ENCODE measurements around the gene PID1. TPM values are rescaled to one million over a fixed set of nuclear protein-coding genes. Genes with fewer than 3 reads are reported as not detected.

Gene PID1
- total RNA-seq, 1 experiment from 2014 or later, result 0.31 TPM

GRCh38 chr2:229180658-229181057 is 90.4 kb downstream of the PID1 start:
- H3K4me3 Mint-ChIP-seq (ENCODE audit: low read depth, unreplicated experiment), result no peak overlapping the region
- H3K4me1 Mint-ChIP-seq (ENCODE audit: low read depth, unreplicated experiment), result no peaks in the 10 kb centered on the region
- no peak overlapping the region for H3K27ac Mint-ChIP-seq (ENCODE audit: unreplicated experiment)
- DNase-seq, result no peak
- no peaks in the 10 kb centered on the region for H3K36me3 Mint-ChIP-seq (ENCODE audit: insufficient read depth, unreplicated experiment)
- H3K27me3 Mint-ChIP-seq (ENCODE audit: unreplicated experiment), result no peaks in the 10 kb centered on the region
- intact Hi-C loops (cut with micrococcal nuclease; ENCODE audit: unreplicated experiment), result no loop called here
- H3K9me3 Mint-ChIP-seq (ENCODE audit: low read depth, unreplicated experiment), result peaks cover 21% of the 10 kb centered on the region
- TF ChIP-seq CTCF (IDR thresholded peaks at IDR 0.05; ENCODE audit: unreplicated experiment), result no peak
- CTCF ChIA-PET, result no interaction called here
- BruUV-seq (replicated peaks), result no TSS peak

DNA sequence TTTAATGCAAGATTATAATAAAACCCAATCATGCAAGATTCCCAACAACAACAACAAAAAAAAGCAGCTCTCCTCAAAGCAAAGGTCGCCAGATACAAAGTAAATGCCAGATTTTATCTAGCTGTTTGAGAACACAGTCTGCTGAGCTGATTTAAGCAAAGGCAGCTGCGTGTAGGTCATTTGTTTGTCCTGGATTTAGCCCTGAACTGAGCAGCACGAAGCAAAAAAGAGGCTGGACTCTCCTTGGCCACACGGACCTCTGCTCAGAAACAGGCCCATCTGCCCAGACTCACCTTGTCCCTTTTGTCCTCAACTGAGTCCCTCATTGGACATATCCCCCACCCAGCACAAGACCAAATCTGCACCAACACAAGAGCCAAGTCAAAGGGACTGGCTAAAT is 91.5 kb downstream of the PID1 start:
- no TSS peak for BruUV-seq (replicated peaks)
- intact Hi-C loops (cut with micrococcal nuclease; ENCODE audit: unreplicated experiment), result no loop called here
- DNase-seq, result no peak
- H3K4me3 Mint-ChIP-seq (ENCODE audit: low read depth, unreplicated experiment), result no peak overlapping the region
- H3K4me1 Mint-ChIP-seq (ENCODE audit: low read depth, unreplicated experiment), result no peaks in the 10 kb centered on the region
- no peaks in the 10 kb centered on the region for H3K27me3 Mint-ChIP-seq (ENCODE audit: unreplicated experiment)
- peaks cover 17% of the 10 kb centered on the region for H3K9me3 Mint-ChIP-seq (ENCODE audit: low read depth, unreplicated experiment)
- no peaks in the 10 kb centered on the region for H3K36me3 Mint-ChIP-seq (ENCODE audit: insufficient read depth, unreplicated experiment)
- no peak for TF ChIP-seq CTCF (IDR thresholded peaks at IDR 0.05; ENCODE audit: unreplicated experiment)
- CTCF ChIA-PET, result no interaction called here
- H3K27ac Mint-ChIP-seq (ENCODE audit: unreplicated experiment), result no peak overlapping the region

DNA sequence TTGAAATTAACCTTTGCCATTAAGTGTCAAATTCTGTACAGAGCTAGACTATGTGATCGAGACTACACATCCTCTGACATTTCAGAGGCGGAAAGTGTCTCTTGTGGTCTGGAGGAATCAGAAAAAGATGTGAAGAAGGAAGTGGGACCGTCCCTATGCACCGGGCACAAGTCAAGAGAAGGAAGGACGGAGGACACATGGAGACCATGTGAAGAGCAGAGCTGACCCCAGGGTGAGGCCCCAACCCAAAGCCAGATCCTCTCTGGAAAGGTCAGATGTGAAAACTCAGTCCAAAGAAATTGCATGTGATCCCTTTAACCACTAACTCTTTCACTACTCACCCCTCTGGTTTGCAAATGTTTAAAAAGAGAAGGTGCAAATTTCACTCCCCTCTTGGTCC is 92.4 kb downstream of the PID1 start:
- no peaks in the 10 kb centered on the region for H3K27me3 Mint-ChIP-seq (ENCODE audit: unreplicated experiment)
- no peak overlapping the region for H3K27ac Mint-ChIP-seq (ENCODE audit: unreplicated experiment)
- no peaks in the 10 kb centered on the region for H3K36me3 Mint-ChIP-seq (ENCODE audit: insufficient read depth, unreplicated experiment)
- no peak overlapping the region for H3K4me3 Mint-ChIP-seq (ENCODE audit: low read depth, unreplicated experiment)
- H3K9me3 Mint-ChIP-seq (ENCODE audit: low read depth, unreplicated experiment), result peaks cover 20% of the 10 kb centered on the region
- no peak for DNase-seq
- BruUV-seq (replicated peaks), result no TSS peak
- intact Hi-C loops (cut with micrococcal nuclease; ENCODE audit: unreplicated experiment), result no loop called here
- no peaks in the 10 kb centered on the region for H3K4me1 Mint-ChIP-seq (ENCODE audit: low read depth, unreplicated experiment)
- CTCF ChIA-PET, result no interaction called here
- TF ChIP-seq CTCF (IDR thresholded peaks at IDR 0.05; ENCODE audit: unreplicated experiment), result no peak

GRCh38 chr2:229178117-229178516 is 93.0 kb downstream of the PID1 start:
- Mint-ChIP-seq H3K4me3 (ENCODE audit: low read depth, unreplicated experiment) (no peak overlapping the region), H3K36me3 (ENCODE audit: insufficient read depth, unreplicated experiment) (no peaks in the 10 kb centered on the region), H3K9me3 (ENCODE audit: low read depth, unreplicated experiment) (peaks cover 20% of the 10 kb centered on the region), H3K4me1 (ENCODE audit: low read depth, unreplicated experiment) (no peaks in the 10 kb centered on the region), H3K27ac (ENCODE audit: unreplicated experiment) (no peak overlapping the region), H3K27me3 (ENCODE audit: unreplicated experiment) (no peaks in the 10 kb centered on the region)
- intact Hi-C loops (cut with micrococcal nuclease; ENCODE audit: unreplicated experiment), result no loop called here
- BruUV-seq (replicated peaks), result no TSS peak
- CTCF ChIA-PET, result no interaction called here
- TF ChIP-seq CTCF (IDR thresholded peaks at IDR 0.05; ENCODE audit: unreplicated experiment), result no peak
- DNase-seq, result no peak

DNA sequence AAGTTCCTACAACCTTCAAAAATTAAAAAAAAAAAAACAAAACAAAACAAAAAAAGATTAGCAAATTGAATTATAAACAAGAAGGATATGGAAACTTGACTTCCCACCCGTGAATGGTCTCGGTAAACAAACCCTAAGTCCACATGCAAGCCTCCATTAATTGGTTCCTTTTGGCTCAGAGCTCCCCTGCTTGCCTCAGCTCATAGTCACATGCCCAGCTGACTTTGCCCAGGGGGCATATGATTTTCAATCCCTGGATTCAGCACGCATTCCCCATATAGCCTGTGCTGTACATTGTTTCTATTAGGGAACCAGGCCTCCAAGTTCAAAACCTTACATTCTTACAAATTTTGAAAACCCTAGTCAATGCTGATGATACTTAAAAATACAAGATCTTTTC is 95.0 kb downstream of the PID1 start:
- Mint-ChIP-seq H3K36me3 (ENCODE audit: insufficient read depth, unreplicated experiment) (no peaks in the 10 kb centered on the region), H3K4me1 (ENCODE audit: low read depth, unreplicated experiment) (no peaks in the 10 kb centered on the region), H3K9me3 (ENCODE audit: low read depth, unreplicated experiment) (peaks cover 16% of the 10 kb centered on the region), H3K4me3 (ENCODE audit: low read depth, unreplicated experiment) (no peak overlapping the region), H3K27ac (ENCODE audit: unreplicated experiment) (no peak overlapping the region), H3K27me3 (ENCODE audit: unreplicated experiment) (no peaks in the 10 kb centered on the region)
- TF ChIP-seq CTCF (IDR thresholded peaks at IDR 0.05; ENCODE audit: unreplicated experiment), result no peak
- DNase-seq, result no peak
- intact Hi-C loops (cut with micrococcal nuclease; ENCODE audit: unreplicated experiment), result no loop called here
- CTCF ChIA-PET, result no interaction called here
- no TSS peak for BruUV-seq (replicated peaks)

Data from Calu3 (cell line).